A549 (cell line): ENCODE data around the gene NXT2. TPM values are rescaled to one million over a fixed set of nuclear protein-coding genes. Genes with fewer than 3 reads are reported as not detected.
"Not testable (repeated sequence)": the region's sequence is repeated elsewhere in the genome, so short reads cannot be mapped to it uniquely, and the experiment has no call there.

Source experiments
- ATAC-seq, 2 experiments: fragments of 200-7000 bp in 1 of 2; fragments of >200 bp in 1 of 2; cut with Nextera tagmentation in 1 of 2; cut with Tn5 transposase in 1 of 2; 3 replicates each; pipeline versions ENCODE4 v1.8.0 to v1.9.1; 2018 to 2020; ENCODE audit warnings: mild to moderate bottlenecking in 1 of 2, moderate library complexity in 1 of 2
- CTCF ChIA-PET: fragments of 300-600 bp; sonication (Branson Sonifier 250); formaldehyde crosslinking; extraction: SDS; loops from one replicate; lab custom pipeline; 2021; ENCODE audit warnings: antibody characterized with exemption, inconsistent platforms; lab: Yijun Ruan, JAX
- POLR2A ChIA-PET: fragments of 350-600 bp; formaldehyde crosslinking; extraction: SDS; loops from one replicate; lab custom pipeline; 2021; ENCODE audit warnings: antibody characterized with exemption, inconsistent platforms; lab: Yijun Ruan, JAX
- DNase-seq, 2 experiments: peaks; one replicate each; pipeline versions ENCODE4 v3.0.0 to v3.0.0-alpha.2; 2011 to 2016; ENCODE audit warnings: low read depth in 1 of 2, low spot score in 1 of 2
- FAIRE-seq: peaks from 2 replicates; lab custom pipeline; 2011; peaks lifted over from hg19 to GRCh38; lab: Jason Lieb, UNC
- H3K27ac ChIP-seq, 2 experiments: fragments of >200 bp; sonication (Bioruptor Twin); formaldehyde crosslinking; 3 replicates each; pipeline ENCODE4 v1.5.1; 2016 to 2017
- H3K4me1 ChIP-seq: fragments of >200 bp; sonication (Bioruptor Twin); formaldehyde crosslinking; 3 replicates; pipeline ENCODE4 v1.6.1; 2016
- H3K4me2 ChIP-seq: fragments of >200 bp; sonication (Bioruptor Twin); formaldehyde crosslinking; 3 replicates; pipeline ENCODE4 v1.6.1; 2016
- H3K4me3 ChIP-seq: fragments of >200 bp; sonication (Bioruptor Twin); formaldehyde crosslinking; 3 replicates; pipeline ENCODE4 v1.5.1; 2016
- H3K9me3 ChIP-seq: fragments of >200 bp; sonication (Bioruptor Twin); formaldehyde crosslinking; 3 replicates; pipeline ENCODE4 v1.6.1; 2016
- ATOH8 ChIP-seq: fragments of 250-450 bp; sonication (Bioruptor Pico); IDR thresholded peaks from 2 replicates; pipeline ENCODE4 v1.5.0; 2020; ENCODE audit warnings: low read depth, mild to moderate bottlenecking, moderate library complexity
- CBX8 ChIP-seq: fragments of 200-600 bp; sonication (generic); IDR thresholded peaks from 2 replicates; pipeline ENCODE4 v1.6.1; 2016
- CEBPB ChIP-seq, 2 experiments: fragments of >200 bp in 1 of 2; sonication (Bioruptor Twin) in 1 of 2; formaldehyde crosslinking in 1 of 2; IDR thresholded peaks; 2 replicates each; pipeline ENCODE4 v1.6.1; 2012 to 2016
- CHD2 ChIP-seq: fragments of 150-350 bp; IDR thresholded peaks from 2 replicates; pipeline ENCODE4 v1.6.1; 2014; ENCODE audit warnings: low read length; ENCODE audit not compliant: partially characterized antibody
- EHF ChIP-seq: fragments of 250-450 bp; sonication (Bioruptor Pico); IDR thresholded peaks from 2 replicates; pipeline ENCODE4 v1.5.0; 2020; ENCODE audit warnings: mild to moderate bottlenecking
- EHMT2 ChIP-seq: fragments of 200-600 bp; sonication (generic); IDR thresholded peaks from 2 replicates; pipeline ENCODE4 v1.6.1; 2016; ENCODE audit warnings: antibody characterized with exemption, low read depth, mild to moderate bottlenecking, moderate library complexity
- EP300 ChIP-seq, 2 experiments: fragments of >200 bp; sonication (Bioruptor Twin); formaldehyde crosslinking; IDR thresholded peaks; 2 replicates in 1 of 2; 3 replicates in 1 of 2; pipeline ENCODE4 v1.6.1; 2016 to 2017
- ESRRA ChIP-seq: fragments of 150-350 bp; IDR thresholded peaks from 2 replicates; pipeline ENCODE4 v1.6.1; 2014; ENCODE audit warnings: mild to moderate bottlenecking, low read length, borderline replicate concordance
- HDAC2 ChIP-seq: fragments of 200-600 bp; sonication (generic); IDR thresholded peaks from 2 replicates; pipeline ENCODE4 v1.6.1; 2016
- HEYL ChIP-seq: fragments of 250-450 bp; sonication (Bioruptor Pico); IDR thresholded peaks from 2 replicates; pipeline ENCODE4 v1.8.0; 2021; ENCODE audit warnings: mild to moderate bottlenecking, moderate library complexity
- KDM1A ChIP-seq: fragments of 200-600 bp; sonication (generic); IDR thresholded peaks from 2 replicates; pipeline ENCODE4 v1.6.1; 2016; ENCODE audit warnings: low read depth, mild to moderate bottlenecking
- MAFK ChIP-seq: fragments of 450-650 bp; IDR thresholded peaks from 2 replicates; pipeline ENCODE4 v1.6.1; 2014; ENCODE audit not compliant: partially characterized antibody
- MAZ ChIP-seq: fragments of 150-350 bp; IDR thresholded peaks from 2 replicates; pipeline ENCODE4 v1.6.1; 2014; ENCODE audit warnings: antibody characterized with exemption, low read depth, low read length, borderline replicate concordance
- NFE2L2 ChIP-seq: fragments of 150-350 bp; conservative IDR thresholded peaks from 2 replicates; pipeline ENCODE4 v1.6.1; 2014; ENCODE audit warnings: low read length
- NR3C1 ChIP-seq: fragments of >200 bp; sonication (Bioruptor Twin); formaldehyde crosslinking; IDR thresholded peaks from 3 replicates; pipeline ENCODE4 v1.6.1; 2017
- POLR2A ChIP-seq: IDR thresholded peaks from 2 replicates; pipeline ENCODE4 v1.6.1; 2012; ENCODE audit warnings: mild to moderate bottlenecking, low read length
- ZC3H11A ChIP-seq: fragments of 450-650 bp; IDR thresholded peaks from 2 replicates; pipeline ENCODE4 v1.6.1; 2014; ENCODE audit warnings: antibody characterized with exemption, mild to moderate bottlenecking
- ZSCAN20 ChIP-seq: fragments of 250-450 bp; sonication (Bioruptor Pico); IDR thresholded peaks from 2 replicates; pipeline ENCODE4 v1.8.0; 2022; ENCODE audit warnings: mild to moderate bottlenecking, moderate library complexity
- WGBS: methylation state at CpG from one replicate; pipeline ENCODE4 v1.1.6; 2017; ENCODE audit errors: missing lambda C conversion rate; 5-methylcytosine and 5-hydroxymethylcytosine counted together
- polyA plus RNA-seq, 4 experiments: library from polyadenylated mRNA; depleted of rRNA in 3 of 4; stranded (reverse); fragments of >200 nt; fragmentation: RNase III in 1 of 4; extraction: RNeasy Plus Mini Kit Qiagen cat#74134 plus additional on column Dnase treatment in 1 of 4; gene quantifications; 2 replicates in 3 of 4; 3 replicates in 1 of 4; pipeline ENCODE4 v1.2.3, GENCODE V29; 2011 to 2017

NXT2 gene
- polyA plus RNA-seq, 2 of the 4 experiments (the other 2 are of a cell fraction), result 14.3 to 22.0 TPM

- 0% methylated on average over 1 of the region's 1 CpG for WGBS
- ChIA-PET POLR2A (no interaction called here), CTCF (no interaction called here)
- no peak for TF ChIP-seq EHF
- TF ChIP-seq ZC3H11A, result no peak
- no peak for TF ChIP-seq NR3C1
- TF ChIP-seq CBX8, result no peak
- no peak for TF ChIP-seq KDM1A
- Histone ChIP-seq H3K27ac (no peak overlapping the region), H3K4me3 (no peak overlapping the region), H3K4me1 (no peaks in the 10 kb centered on the region), H3K4me2 (no peak overlapping the region), H3K9me3 (no peaks in the 10 kb centered on the region)
- no peak for DNase-seq
- FAIRE-seq, result no peak
- ATAC-seq, result no peak
Measured at GRCh38 chrX:109553862-109554261, 17.2 kb downstream of the NXT2 start.

GRCh38 chrX:109576083-109576482 lies 39.4 kb downstream of the NXT2 start:
- H3K4me3 ChIP-seq, H3K27ac ChIP-seq, CTCF ChIA-PET, DNase-seq, H3K4me1 ChIP-seq, H3K9me3 ChIP-seq, H3K4me2 ChIP-seq, ATAC-seq, FAIRE-seq, POLR2A ChIA-PET: not testable (repeated sequence)
- WGBS, result 49% methylated on average over 4 of the region's 4 CpGs

- FAIRE-seq (no peak), ATAC-seq (no peak), DNase-seq (no peak)
- ChIA-PET CTCF (no interaction called here), POLR2A (no interaction called here)
- Histone ChIP-seq H3K4me1 (no peaks in the 10 kb centered on the region), H3K9me3 (no peaks in the 10 kb centered on the region), H3K4me3 (no peak overlapping the region), H3K27ac (no peak overlapping the region), H3K4me2 (no peak overlapping the region)
- TF ChIP-seq CEBPB (IDR thresholded peaks at IDR 0.05) (no peak), MAFK (peak; percentile 58)
- WGBS, result 11% methylated on average over 2 of the region's 2 CpGs
Measured at GRCh38 chrX:109577055-109577454, 40.4 kb downstream of the NXT2 start.

- POLR2A ChIA-PET, result no interaction called here
- no peak for ATAC-seq
- CTCF ChIA-PET, result interaction anchor here (1.4 kb wide), 1 partner anchor 93 kb away, joined by 5 read pairs; no protein-coding TSS in a partner anchor
- TF ChIP-seq EHMT2, result no peak
- TF ChIP-seq HDAC2, result no peak
- TF ChIP-seq KDM1A, result no peak
- TF ChIP-seq MAZ, result no peak
- no peak for TF ChIP-seq ATOH8 (CRISPR knock-in tag)
- TF ChIP-seq POLR2A, result no peak
- FAIRE-seq, result no peak
- no peak for DNase-seq
- H3K4me1 ChIP-seq, result no peaks in the 10 kb centered on the region
- WGBS, result 7% methylated on average over 1 of the region's 1 CpG
- H3K9me3 ChIP-seq, result no peaks in the 10 kb centered on the region
- H3K4me2 ChIP-seq, result no peak overlapping the region
- no peak overlapping the region for H3K27ac ChIP-seq
- H3K4me3 ChIP-seq, result no peak overlapping the region
Measured at GRCh38 chrX:109578916-109579315, 42.3 kb downstream of the NXT2 start.

GRCh38 chrX:109585488-109585887 lies 48.8 kb downstream of the NXT2 start:
- Histone ChIP-seq H3K9me3 (no peaks in the 10 kb centered on the region), H3K4me3 (no peak overlapping the region), H3K4me2 (no peak overlapping the region), H3K27ac (no peak overlapping the region), H3K4me1 (no peaks in the 10 kb centered on the region)
- ChIA-PET POLR2A (no interaction called here), CTCF (interaction anchor here (0.7 kb wide), 1 partner anchor 100 kb away, joined by 3 read pairs; no protein-coding TSS in a partner anchor)
- WGBS, result 53% methylated on average over 3 of the region's 7 CpGs
- no peak for DNase-seq
- no peak for TF ChIP-seq EP300 (IDR thresholded peaks at IDR 0.05)
- TF ChIP-seq HEYL (CRISPR knock-in tag), result no peak
- TF ChIP-seq NFE2L2, result no peak
- TF ChIP-seq ESRRA, result no peak
- TF ChIP-seq ZSCAN20 (CRISPR knock-in tag), result no peak
- TF ChIP-seq CHD2, result no peak
- FAIRE-seq, result no peak
- ATAC-seq, result no peak
